Coronary artery (tissue), 2 donors: Measurements from ENCODE around the gene SSTR5.

Source experiments
- DNase-seq: peaks from one replicate; pipeline ENCODE4 v3.0.0-alpha.2; 2017; ENCODE audit warnings: low spot score
- H3K27ac ChIP-seq, 2 donors: fragments of 200-600 bp; sonication (generic); one replicate each; pipeline ENCODE4 v1.5.1; 2016 to 2019
- H3K4me3 ChIP-seq: fragments of 200-600 bp; sonication (generic); 2 replicates; pipeline ENCODE4 v1.5.1; 2016; ENCODE audit warnings: mild to moderate bottlenecking, moderate library complexity
- TF ChIP-seq, protein P1 (sequence below): fragments of 200-600 bp; sonication (generic); IDR thresholded peaks from one replicate; pipeline ENCODE4 v1.5.1; 2019; ENCODE audit warnings: antibody characterized with exemption

SSTR5 gene

DNA sequence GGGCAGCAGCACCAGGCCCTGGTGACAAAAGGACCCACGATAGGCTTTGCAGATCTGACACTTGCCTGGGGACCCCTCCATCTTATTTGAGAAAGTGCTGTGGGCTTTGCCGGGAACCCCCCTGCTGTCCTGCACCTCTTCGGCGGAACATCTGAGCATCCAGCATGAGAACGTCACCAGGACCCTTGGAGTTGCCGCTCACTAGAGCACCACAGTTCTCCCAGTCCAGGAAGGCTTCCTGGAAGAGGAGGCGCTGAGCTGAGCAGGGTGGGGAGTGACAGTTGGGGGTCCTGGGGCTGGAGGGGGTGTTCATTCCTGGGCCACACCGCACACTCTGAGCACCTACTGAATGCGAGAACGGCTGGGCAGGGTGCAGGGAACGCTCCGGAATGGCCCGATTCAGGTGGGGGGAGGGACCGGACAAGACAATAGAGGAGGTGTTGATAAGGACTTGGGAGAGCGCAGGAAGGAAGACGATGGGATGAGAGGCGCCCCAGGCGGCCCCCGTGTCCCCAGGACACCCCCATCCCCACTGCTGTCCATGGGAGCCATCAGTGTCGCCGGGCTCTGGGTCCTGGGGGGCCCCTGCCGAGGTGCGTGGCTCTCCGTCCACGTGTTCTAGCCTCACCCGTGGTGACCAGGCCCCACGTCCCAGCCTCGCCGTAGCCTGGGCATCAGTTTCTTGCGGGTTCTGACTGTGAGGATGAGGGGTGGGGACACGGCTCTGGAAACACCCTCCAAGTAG is 55.6 kb downstream of the SSTR5 start:
- DNase-seq, result no peak
- no peak overlapping the region for H3K27ac ChIP-seq
- H3K4me3 ChIP-seq, result no peak overlapping the region
- TF ChIP-seq, protein P1, sequence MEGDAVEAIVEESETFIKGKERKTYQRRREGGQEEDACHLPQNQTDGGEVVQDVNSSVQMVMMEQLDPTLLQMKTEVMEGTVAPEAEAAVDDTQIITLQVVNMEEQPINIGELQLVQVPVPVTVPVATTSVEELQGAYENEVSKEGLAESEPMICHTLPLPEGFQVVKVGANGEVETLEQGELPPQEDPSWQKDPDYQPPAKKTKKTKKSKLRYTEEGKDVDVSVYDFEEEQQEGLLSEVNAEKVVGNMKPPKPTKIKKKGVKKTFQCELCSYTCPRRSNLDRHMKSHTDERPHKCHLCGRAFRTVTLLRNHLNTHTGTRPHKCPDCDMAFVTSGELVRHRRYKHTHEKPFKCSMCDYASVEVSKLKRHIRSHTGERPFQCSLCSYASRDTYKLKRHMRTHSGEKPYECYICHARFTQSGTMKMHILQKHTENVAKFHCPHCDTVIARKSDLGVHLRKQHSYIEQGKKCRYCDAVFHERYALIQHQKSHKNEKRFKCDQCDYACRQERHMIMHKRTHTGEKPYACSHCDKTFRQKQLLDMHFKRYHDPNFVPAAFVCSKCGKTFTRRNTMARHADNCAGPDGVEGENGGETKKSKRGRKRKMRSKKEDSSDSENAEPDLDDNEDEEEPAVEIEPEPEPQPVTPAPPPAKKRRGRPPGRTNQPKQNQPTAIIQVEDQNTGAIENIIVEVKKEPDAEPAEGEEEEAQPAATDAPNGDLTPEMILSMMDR, result no peak

DNA sequence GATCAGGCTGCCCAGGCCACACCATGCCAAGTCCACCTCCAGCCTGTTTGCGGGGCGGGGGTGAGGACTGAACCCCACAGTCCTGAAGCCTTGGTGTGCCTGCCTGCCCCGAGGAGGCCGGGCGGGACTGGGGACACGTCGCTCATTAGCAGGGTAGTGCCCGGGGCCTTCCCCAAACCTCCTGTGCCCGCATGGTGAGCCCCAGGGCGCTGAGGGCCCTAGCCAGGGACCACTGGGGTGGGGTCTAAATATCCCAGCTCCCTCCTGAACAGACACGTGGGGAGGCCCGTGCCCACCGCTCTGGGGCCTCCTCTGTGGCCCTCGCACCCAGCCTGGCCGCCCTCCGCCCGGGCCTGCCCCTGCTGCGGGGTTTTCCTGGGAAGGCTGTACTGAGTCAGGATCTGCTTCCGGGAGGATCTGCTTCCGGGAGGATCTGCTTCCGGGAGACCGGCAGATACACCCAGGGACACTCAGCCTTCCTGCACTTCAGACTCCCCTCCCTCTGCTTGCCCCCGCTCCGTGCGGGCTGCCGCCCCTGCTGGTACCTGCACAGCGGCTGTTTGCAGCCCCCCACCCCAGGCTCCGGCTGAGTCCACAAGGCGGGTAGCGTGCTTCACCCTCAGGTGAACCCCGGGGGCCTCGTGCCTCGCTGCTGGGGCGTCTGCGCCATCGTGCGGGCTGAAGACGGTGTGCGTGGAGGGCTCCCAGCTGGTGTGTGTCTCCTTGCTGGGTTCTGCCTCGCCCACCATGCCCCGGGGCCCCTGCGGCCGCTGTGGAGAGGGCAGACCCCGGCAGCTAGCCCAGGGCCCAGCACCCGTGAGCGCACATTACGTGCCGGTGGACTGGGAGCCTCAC is 56.8 kb downstream of the SSTR5 start:
- DNase-seq, result no peak
- TF ChIP-seq, protein P1, result no peak
- Histone ChIP-seq H3K27ac (no peak overlapping the region), H3K4me3 (no peak overlapping the region)

DNA sequence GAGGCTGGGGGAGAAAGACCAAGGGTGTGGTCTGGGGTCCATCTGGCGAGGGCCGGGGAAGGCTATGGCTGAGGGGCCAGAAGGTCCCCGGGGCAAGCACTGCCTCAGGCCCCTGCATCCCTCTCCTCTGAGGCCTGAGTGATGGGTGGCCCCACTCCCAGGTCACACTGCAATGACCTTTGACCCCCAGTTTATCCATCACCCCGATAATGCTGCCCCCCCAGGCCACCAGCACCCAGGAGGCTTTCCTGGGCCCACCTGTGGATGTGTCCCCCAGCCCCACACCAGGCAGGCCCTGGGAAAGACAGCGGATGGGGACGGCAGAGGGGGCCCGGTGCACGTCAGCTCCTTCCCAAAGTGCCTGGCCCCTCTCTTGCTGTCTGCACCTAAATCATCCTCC is 57.8 kb downstream of the SSTR5 start:
- Histone ChIP-seq H3K27ac (no peak overlapping the region), H3K4me3 (no peak overlapping the region)
- TF ChIP-seq, protein P1, result no peak
- DNase-seq, result no peak
